Limb (tissue), 2 donors: Measurements from ENCODE around the gene ANO6.

Experiments used
- DNase-seq, 2 donors: peaks; one replicate each; pipeline ENCODE4 v3.0.0-alpha.2; 2016; ENCODE audit errors: extremely low spot score in 2 of 2

ANO6 gene

GRCh38 chr12:45342171-45342570 lies 126.3 kb downstream of the ANO6 start:
- no peak for DNase-seq

GRCh38 chr12:45342848-45343247 lies 127.0 kb downstream of the ANO6 start:
- DNase-seq, result no peak

GRCh38 chr12:45343269-45344051 lies 127.6 kb downstream of the ANO6 start:
- no peak for DNase-seq

- no peak for DNase-seq
These were observed 132.4 kb downstream of the ANO6 start for GRCh38 chr12:45348311-45348710.

- no peak for DNase-seq
These were observed 133.1 kb downstream of the ANO6 start for GRCh38 chr12:45348986-45349385.

GRCh38 chr12:45349916-45350315 lies 134.0 kb downstream of the ANO6 start:
- no peak for DNase-seq

GRCh38 chr12:45350861-45351260 lies 135.0 kb downstream of the ANO6 start:
- DNase-seq, result no peak

GRCh38 chr12:45351921-45352670 lies 136.2 kb downstream of the ANO6 start:
- DNase-seq, result no peak

GRCh38 chr12:45353944-45354343 lies 138.0 kb downstream of the ANO6 start:
- DNase-seq, result no peak

- no peak for DNase-seq
These were observed 138.5 kb downstream of the ANO6 start for GRCh38 chr12:45354399-45354798.

GRCh38 chr12:45355730-45356129 lies 139.8 kb downstream of the ANO6 start:
- DNase-seq, result no peak

GRCh38 chr12:45356822-45357538 lies 141.1 kb downstream of the ANO6 start:
- no peak for DNase-seq

GRCh38 chr12:45357539-45358417 lies 141.9 kb downstream of the ANO6 start:
- peak; percentile 38 to 45 for DNase-seq

- DNase-seq, result no peak
These were observed 146.4 kb downstream of the ANO6 start for GRCh38 chr12:45362291-45362690.

GRCh38 chr12:45363903-45364302 lies 148.0 kb downstream of the ANO6 start:
- no peak for DNase-seq

- no peak for DNase-seq
These were observed 153.1 kb downstream of the ANO6 start for GRCh38 chr12:45368841-45369489.

- no peak for DNase-seq
These were observed 161.9 kb downstream of the ANO6 start for GRCh38 chr12:45377815-45378214.

- DNase-seq, result no peak
These were observed 163.4 kb downstream of the ANO6 start for GRCh38 chr12:45379261-45379660.

GRCh38 chr12:45381351-45381750 lies 165.5 kb downstream of the ANO6 start:
- no peak for DNase-seq

- peak; percentile 37 to 42 for DNase-seq
These were observed 172.7 kb downstream of the ANO6 start for GRCh38 chr12:45388545-45388944.

- DNase-seq, result no peak
These were observed 173.5 kb downstream of the ANO6 start for GRCh38 chr12:45389426-45389825.
